Measurements from ENCODE around the gene BMERB1.

- TF ChIP-seq CTCF (conservative IDR thresholded peaks at IDR 0.05; ENCODE audit: low read depth, low read length) (no peak), EZH2 (IDR thresholded peaks at IDR 0.05; ENCODE audit: low read length, unreplicated experiment) (no peak), EZH2phosphoT487 (IDR thresholded peaks at IDR 0.05; ENCODE audit: borderline replicate concordance, low read length) (no peak)
Measured at GRCh38 chr16:15542261-15542660, 107.9 kb downstream of the BMERB1 start.
